ENCODE results near the gene SPON1. TPM values are rescaled to one million over a fixed set of nuclear protein-coding genes. Genes with fewer than 3 reads are reported as not detected.

The SPON1 gene
- total and polyA plus RNA-seq, 2 of the 8 experiments (the other 6 are each of a cell fraction or from before 2014, with no cell fraction given) = 1.5 to 5.4 TPM

DNA sequence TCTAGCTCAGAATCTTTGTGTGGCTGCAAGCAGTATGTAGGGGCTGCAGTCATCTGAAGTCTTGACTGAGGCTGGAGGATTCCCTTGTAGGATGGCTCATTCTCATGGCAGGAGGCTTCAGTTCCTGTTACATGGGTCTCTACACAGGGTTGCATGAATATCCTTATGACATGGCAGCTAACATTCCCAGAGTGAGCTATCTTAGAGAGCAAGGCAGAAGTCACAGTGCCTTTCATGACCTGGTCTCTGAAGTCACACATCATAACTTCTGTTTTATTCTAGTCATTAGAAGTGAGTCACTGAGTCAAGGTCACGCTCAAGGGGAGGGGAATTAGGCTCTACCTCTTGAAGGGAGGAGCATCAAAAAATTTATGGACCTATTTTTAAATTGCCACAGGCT, 10.3 kb upstream of the SPON1 start:
- Histone ChIP-seq H3K36me3 (ENCODE audit: control insufficient read depth in 2 of 4, insufficient read depth in 4 of 4, low read length in 3 of 4) (no peaks in the 10 kb centered on the region), H2AFZ (ENCODE audit: low read length) (no peak overlapping the region), H3K27ac (ENCODE audit: low read depth, low read length) (no peak overlapping the region), H3K9ac (replicated peaks in 1 of 4; ENCODE audit: extremely low read depth in 1 of 4, low read depth in 3 of 4, low read length in 3 of 4) (no peak overlapping the region), H4K8ac (ENCODE audit: extremely low read depth, insufficient read depth, low read length) (no peak overlapping the region), H3K79me1 (ENCODE audit: low read depth, low read length) (no peaks in the 10 kb centered on the region), H3K56ac (replicated peaks; ENCODE audit: insufficient read length, low read depth, low read length) (no peak overlapping the region), H3K4me3 (ENCODE audit: extremely low read depth in 1 of 4, insufficient read depth in 2 of 4, low read depth in 3 of 4, low read length in 4 of 4) (no peak overlapping the region), H4K91ac (replicated peaks; ENCODE audit: insufficient read length, low read length) (no peak overlapping the region), H3K4ac (replicated peaks; ENCODE audit: insufficient read length, low read depth, low read length) (no peak overlapping the region), H3K18ac (ENCODE audit: extremely low read depth, low read length) (no peak overlapping the region), H2BK5ac (ENCODE audit: low read depth, low read length) (no peak overlapping the region), H3K4me1 (replicated peaks in 1 of 4; ENCODE audit: control insufficient read depth in 3 of 4, insufficient read depth in 4 of 4, low read length in 3 of 4) (peaks cover 0 to 7% (median 4%) of the 10 kb centered on the region in 4 experiments; a peak in 6 of 7 replicates), H2BK15ac (ENCODE audit: low read length) (no peak overlapping the region), H4K20me1 (replicated peaks in 1 of 2; ENCODE audit: control insufficient read depth in 1 of 2, insufficient read depth in 2 of 2, low read length in 2 of 2) (no peaks in the 10 kb centered on the region), H2BK12ac (ENCODE audit: low read depth, low read length) (no peak overlapping the region), H3K4me2 (ENCODE audit: insufficient read depth in 1 of 2, low read depth in 2 of 2, low read length in 2 of 2) (no peak overlapping the region), H2BK120ac (replicated peaks; ENCODE audit: low read depth, low read length) (no peak overlapping the region), H4K5ac (ENCODE audit: insufficient read length, low read depth, low read length) (no peak overlapping the region), H2AK5ac (ENCODE audit: low read depth, low read length) (no peak overlapping the region), H3K79me2 (ENCODE audit: control insufficient read depth in 1 of 2, insufficient read depth in 2 of 2, low read length in 2 of 2) (no peaks in the 10 kb centered on the region), H3K23ac (ENCODE audit: insufficient read length) (no peak overlapping the region), H3K23me2 (ENCODE audit: low read depth, low read length) (no peaks in the 10 kb centered on the region; the same call in 1 of the 2 replicates), H3K9me3 (ENCODE audit: insufficient read depth in 2 of 2, low read depth in 1 of 2, low read length in 1 of 2) (no peaks in the 10 kb centered on the region), H2BK20ac (ENCODE audit: low read length) (no peak overlapping the region), H3K14ac (ENCODE audit: insufficient read length) (no peak overlapping the region), H3K27me3 (replicated peaks in 1 of 4; ENCODE audit: control insufficient read depth in 3 of 4, extremely low read depth in 1 of 4, insufficient read depth in 3 of 4, low read length in 3 of 4) (no peaks in the 10 kb centered on the region; a peak in 1 of 7 replicates)
- FAIRE-seq (no peak), DNase-seq (ENCODE audit: low read depth in 1 of 2, low spot score in 2 of 2) (no peak)
- TF ChIP-seq KDM4A (IDR thresholded peaks at IDR 0.05; ENCODE audit: low read depth, low read length, severe bottlenecking) (no peak), SUZ12 (IDR thresholded peaks at IDR 0.05; ENCODE audit: low read length) (no peak), TBP (IDR thresholded peaks at IDR 0.05; ENCODE audit: low read depth, low read length) (no peak), BRCA1 (IDR thresholded peaks at IDR 0.05; ENCODE audit: low read depth, low read length) (no peak), KDM1A (IDR thresholded peaks at IDR 0.05; ENCODE audit: borderline replicate concordance, low read length) (no peak), CBX5 (IDR thresholded peaks at IDR 0.05; ENCODE audit: low read depth, low read length) (no peak)
- TF ChIP-seq, protein P1, sequence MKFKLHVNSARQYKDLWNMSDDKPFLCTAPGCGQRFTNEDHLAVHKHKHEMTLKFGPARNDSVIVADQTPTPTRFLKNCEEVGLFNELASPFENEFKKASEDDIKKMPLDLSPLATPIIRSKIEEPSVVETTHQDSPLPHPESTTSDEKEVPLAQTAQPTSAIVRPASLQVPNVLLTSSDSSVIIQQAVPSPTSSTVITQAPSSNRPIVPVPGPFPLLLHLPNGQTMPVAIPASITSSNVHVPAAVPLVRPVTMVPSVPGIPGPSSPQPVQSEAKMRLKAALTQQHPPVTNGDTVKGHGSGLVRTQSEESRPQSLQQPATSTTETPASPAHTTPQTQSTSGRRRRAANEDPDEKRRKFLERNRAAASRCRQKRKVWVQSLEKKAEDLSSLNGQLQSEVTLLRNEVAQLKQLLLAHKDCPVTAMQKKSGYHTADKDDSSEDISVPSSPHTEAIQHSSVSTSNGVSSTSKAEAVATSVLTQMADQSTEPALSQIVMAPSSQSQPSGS (IDR thresholded peaks at IDR 0.05; ENCODE audit: low read length) = no peak
- TF ChIP-seq, protein P2, sequence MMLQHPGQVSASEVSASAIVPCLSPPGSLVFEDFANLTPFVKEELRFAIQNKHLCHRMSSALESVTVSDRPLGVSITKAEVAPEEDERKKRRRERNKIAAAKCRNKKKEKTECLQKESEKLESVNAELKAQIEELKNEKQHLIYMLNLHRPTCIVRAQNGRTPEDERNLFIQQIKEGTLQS (IDR thresholded peaks at IDR 0.05; ENCODE audit: insufficient read depth, low read depth, low read length) = no peak
- TF ChIP-seq, protein P3, sequence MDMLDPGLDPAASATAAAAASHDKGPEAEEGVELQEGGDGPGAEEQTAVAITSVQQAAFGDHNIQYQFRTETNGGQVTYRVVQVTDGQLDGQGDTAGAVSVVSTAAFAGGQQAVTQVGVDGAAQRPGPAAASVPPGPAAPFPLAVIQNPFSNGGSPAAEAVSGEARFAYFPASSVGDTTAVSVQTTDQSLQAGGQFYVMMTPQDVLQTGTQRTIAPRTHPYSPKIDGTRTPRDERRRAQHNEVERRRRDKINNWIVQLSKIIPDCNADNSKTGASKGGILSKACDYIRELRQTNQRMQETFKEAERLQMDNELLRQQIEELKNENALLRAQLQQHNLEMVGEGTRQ (IDR thresholded peaks at IDR 0.05; ENCODE audit: low read length) = no peak
- ChIA-PET POLR2A (ENCODE audit: partially characterized antibody) (no interaction called here), CTCF (ENCODE audit: partially characterized antibody) (interaction anchor here (1.0 to 11.3 kb wide), 10 partner anchors 10 to 298 kb away, joined by 3 to 101 read pairs (median 7); partner anchors contain the start of gene SPON1)
- WGBS, 2 experiments (ENCODE audit: extremely low coverage in 1 of 2, insufficient coverage in 1 of 2, insufficient read length in 1 of 2, insufficient replicate concordance in 2 of 2, low coverage in 1 of 2, low lambda C conversion rate in 2 of 2, missing lambda C conversion rate in 1 of 2) = 89% methylated on average over 1 of the region's 1 CpG; no CpG with 5 or more reads in 1 of the 2 experiments
